ENCODE measurements around the gene CEPT1.
"Not testable (repeated sequence)": the region's sequence is repeated elsewhere in the genome, so short reads cannot be mapped to it uniquely, and the experiment has no call there.

Gene CEPT1

DNA sequence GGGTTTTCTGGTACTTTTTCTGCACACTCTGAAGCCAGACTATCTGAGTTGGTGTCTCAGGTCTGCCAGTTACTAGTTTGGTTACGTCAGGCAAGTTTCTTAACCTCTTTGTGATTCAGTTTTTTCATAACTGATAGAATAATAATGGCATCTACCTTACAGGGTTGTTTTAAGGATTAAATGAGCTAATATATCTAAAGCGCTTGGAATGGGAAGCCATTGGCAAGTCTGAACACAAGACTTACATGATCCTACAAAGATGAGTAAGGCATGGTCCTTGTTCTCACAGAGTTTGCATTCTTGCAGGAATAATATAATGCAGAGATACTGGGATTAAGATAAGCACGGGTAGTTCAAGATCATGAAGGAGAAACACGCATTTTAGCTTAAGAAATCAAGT lies 69.6 kb downstream of the CEPT1 start:
- DNase-seq (ENCODE audit: low read depth in 2 of 2), result no peak

DNA sequence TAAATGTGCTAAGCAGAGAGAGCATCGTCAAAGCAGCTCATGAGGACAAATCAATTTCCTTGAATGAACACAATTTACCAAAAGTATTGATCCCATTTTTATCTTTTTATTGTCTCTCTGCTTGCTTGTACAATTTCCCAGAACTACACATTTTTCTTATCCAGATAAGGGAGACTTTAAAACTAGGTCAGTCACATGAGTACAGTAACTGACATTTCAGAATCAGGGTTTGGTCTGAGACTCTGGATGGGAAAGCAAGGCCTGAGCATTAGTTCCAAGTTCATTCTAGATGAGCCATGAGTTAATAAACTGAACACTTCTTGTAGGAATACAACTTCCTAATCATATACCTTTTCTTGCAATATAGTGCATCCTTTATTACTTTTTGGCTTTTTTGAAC lies 71.9 kb downstream of the CEPT1 start:
- no peak for DNase-seq (ENCODE audit: low read depth in 2 of 2)

DNA sequence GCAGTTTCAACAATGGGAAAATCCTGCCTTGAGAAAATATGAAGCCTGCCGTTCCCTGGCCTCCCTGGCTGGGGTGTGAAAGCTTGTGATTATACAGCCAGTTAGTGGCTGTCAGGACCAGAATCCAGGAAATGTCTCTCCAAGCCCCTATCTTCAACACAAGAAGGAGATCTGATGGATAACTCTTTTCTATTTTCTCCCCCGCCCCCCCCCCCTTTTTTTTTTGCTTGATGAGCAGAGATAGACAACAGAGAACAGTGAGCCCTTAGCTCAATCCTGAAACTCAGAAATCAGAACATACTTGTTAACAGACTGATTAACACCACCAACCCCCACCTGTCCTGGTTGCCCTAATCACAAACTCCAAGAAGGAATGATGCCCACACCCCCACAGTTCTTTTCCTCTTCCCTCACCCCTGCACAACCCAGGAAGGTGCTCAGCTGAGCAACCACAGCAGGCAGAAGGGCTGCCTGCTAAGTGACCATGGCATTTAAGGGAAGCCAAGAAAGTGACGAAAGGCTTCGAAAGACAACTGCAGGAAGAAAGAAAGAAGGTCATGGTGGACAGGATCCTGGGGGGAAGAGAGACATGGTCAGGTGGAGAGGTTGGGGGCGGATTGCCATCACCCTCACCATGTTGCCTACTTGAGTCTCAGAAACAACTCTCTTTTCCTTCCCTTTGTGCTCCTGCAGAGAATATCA lies 72.8 kb downstream of the CEPT1 start:
- DNase-seq (ENCODE audit: low read depth in 2 of 2), result no peak

- no peak for DNase-seq (ENCODE audit: low read depth in 2 of 2)
These were observed 73.4 kb downstream of the CEPT1 start for GRCh38 chr1:111213412-111213811.

DNA sequence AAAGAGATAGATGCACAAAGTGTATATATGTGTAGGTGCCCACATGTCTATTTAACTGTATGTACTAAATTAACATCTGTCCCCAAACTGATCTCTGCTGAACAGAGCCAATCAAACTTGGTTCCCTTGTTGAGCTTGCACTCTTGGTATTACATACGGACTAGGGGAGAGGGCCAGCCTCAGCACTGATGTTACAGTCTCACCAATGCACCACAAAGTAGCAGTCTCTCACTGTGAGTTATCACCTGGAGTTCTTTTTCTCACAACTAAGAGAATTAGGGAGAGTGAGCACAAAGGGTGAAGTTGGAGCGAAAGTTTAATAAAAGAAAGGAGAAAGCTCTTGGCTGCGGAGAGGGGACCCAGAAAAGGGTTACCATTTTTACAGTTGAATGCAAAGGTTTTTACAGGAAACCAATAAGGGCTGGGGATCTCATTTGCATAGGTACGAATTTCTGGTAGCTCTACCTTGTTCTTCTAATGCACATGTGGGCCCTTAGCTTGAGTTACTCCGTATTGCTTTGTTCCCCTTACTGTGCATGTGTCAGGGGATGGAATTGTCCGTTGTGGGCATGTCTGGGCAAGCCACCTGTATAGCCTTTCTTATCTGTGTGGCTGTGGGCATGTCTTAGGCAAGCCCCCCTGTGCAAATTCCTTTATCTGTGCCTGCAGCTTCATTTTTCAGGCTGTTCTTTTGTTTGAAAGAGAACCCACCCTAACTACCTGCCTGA lies 74.2 kb downstream of the CEPT1 start:
- no peak for DNase-seq (ENCODE audit: low read depth in 2 of 2)

DNA sequence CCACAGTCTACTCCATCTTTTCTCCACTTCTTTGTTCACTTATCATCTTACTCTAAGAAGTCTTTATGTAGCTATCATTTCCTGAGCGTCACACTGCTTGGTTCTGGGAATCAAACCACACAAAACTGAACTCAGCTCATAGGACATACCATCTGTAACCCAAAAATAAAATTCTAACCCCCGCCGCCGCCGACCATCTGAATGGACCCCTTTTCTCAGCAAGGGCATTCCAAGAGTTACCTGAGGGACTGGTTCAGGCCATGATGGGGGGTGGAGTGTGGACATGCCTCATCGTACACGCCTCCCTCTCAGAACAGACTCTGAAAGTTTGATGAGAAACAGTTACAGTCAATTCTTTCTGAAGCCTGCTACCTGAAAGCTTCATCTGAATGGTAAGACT lies 74.9 kb downstream of the CEPT1 start:
- no peak for DNase-seq (ENCODE audit: low read depth in 2 of 2)

- not testable (repeated sequence) for DNase-seq (ENCODE audit: low read depth in 2 of 2)
These were observed 75.3 kb downstream of the CEPT1 start for GRCh38 chr1:111215285-111215684.

DNA sequence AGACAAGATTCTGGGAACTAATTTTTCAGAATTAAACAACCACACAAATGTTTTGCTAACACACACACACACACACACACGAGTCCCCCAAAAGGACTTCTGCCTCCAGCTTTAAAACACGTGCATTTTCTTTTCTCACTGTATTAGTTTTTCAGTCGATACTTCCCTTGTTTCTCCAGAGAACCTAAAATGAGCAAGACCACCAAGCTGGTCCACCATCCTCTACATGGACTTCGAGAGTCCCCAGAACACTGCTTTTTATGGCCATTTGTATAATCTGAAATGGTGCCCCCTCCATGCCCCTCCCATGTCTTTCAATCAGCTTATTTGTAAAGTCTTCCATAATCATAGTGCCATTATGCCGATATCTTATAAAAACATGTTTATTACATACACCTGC lies 76.7 kb downstream of the CEPT1 start:
- no peak for DNase-seq (ENCODE audit: low read depth in 2 of 2)

DNA sequence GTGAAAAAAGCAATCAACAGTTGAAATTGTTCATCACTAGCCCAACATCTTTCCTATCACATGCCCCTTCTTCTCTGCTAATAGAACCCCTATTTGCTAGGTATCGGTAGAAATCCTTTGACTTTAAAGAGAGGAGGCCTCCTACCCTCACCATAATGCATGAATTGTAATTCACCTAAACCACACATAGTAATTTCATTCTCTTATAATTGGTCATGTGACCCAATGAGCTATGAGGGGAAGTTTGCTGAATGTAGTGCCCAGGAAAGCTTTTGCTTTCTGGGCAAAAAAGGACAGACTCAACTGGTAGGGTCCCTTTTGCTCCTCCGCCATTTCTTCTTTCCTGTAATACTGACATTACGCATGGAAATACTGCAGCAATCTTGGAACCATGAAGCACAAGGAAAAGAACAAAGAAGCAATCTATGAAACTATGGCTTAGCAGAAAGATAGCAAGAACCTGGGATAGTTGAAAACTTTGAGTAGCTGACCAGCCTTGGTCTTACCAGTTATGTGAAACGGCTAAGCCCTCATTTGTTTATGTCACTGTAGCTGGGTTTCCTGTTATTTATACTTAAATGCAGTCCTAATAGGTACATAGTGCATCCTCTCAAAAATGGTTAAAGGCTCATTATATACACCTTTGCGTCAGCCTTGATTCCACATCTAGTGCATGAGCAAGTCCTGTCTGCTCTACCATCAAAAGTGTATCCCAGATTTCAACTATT lies 77.3 kb downstream of the CEPT1 start:
- no peak for DNase-seq (ENCODE audit: low read depth in 2 of 2)

GRCh38 chr1:111218701-111219556 lies 78.9 kb downstream of the CEPT1 start:
- no peak for DNase-seq (ENCODE audit: low read depth in 2 of 2)

- DNase-seq (ENCODE audit: low read depth in 2 of 2), result peak in 1 of 2 donors; percentile 45
These were observed 79.7 kb downstream of the CEPT1 start for GRCh38 chr1:111219557-111220286.

DNA sequence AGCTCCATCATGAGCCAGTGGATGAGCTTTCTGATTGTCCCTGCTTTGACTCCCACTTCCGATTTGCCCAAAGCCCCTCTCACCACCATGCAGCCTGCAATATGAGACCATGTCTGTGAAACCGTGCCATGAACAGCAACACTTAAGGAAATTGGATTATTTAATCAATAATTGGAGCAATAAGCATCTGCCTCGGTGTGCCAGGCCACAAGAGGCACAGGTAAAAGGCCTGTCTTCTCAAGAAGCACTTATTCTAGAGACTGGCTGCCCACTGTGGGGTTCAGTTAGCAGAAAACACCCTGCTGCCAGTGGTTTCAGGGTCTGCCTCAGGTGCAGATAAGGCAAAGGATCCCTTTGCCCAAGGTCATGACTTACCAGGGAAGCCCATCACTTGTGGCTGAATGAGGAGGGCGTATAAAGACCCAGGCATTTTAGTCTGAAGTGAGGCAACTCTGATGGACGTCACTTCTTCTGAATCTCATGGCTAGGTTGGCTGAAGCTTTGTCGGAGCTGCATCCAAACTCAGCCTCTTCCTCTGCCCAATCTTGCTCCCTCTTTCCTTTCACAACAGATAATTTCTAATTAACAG lies 80.4 kb downstream of the CEPT1 start:
- no peak for DNase-seq (ENCODE audit: low read depth in 2 of 2)

- no peak for DNase-seq (ENCODE audit: low read depth in 2 of 2)
These were observed 81.2 kb downstream of the CEPT1 start for GRCh38 chr1:111221276-111221632.

DNA sequence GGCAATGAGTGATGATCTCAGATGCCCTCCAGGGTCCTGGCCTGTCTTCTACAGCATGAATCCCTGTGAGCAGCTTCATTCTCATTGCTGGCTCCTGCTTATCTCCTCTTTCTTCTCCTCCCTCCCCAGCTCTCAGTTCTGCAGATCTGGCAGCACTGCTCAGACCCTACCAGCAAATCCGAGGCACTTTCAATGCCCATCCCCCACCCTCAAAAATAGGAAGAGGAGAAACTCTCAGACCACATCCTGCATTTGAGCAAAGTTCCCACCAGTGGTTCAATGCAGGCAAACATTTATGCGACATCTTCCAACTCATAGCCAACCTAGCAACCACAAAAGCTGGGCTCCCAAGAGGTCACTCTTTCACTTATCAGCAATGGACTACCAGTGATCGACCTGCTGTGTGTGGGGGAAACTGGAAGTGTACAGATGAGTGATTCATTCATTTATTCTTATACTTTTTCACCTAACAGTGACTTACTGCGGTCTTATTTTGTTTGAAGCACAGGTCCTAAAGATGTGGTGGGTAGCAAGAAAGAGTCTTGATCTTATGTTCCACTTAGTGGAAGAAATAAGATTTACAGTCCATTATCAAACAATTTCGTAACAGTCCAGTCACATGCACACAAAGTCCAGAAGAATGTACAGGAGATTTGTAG lies 81.7 kb downstream of the CEPT1 start:
- DNase-seq (ENCODE audit: low read depth in 2 of 2), result no peak

DNA sequence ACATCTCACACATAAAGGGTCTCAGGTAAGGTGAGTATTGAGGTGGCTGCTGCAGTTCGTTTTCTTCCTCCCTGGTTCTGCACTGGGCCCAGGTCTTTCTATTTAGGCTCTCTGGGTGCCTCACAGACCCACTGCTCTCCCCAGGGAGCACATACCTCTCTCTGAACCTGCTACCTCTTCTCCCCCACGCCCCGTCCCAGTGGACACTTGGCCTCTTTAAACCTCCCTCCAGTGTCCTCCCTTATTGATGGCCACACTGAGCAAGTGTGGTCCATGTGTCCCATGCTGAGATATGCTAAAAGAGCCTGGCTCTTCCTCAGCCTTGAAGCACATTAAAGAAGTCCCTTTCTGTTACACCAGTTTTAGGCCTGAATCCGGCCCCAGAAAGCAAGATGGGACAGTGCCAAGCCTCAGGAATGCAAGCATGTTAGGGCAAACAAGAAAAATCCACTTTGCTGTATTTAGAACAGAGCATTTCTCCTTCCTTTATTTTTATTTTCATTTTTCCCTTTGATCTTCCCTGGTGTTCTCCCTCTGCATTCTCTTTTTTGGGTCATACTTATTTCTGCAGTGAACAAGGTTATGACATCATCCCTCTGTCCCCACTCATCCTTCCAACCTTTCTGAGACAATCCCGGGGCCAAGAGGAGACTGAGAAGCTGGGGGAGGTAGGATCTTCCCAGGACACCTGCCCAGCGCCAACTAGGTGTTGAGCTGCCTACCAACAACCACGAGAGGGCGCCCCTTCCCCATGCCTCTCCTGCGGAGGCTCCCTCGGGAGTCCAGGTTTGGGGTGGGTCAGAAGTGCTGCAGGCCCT lies 82.5 kb downstream of the CEPT1 start:
- DNase-seq (ENCODE audit: low read depth in 2 of 2), result peak; percentile 70 to 73

- DNase-seq (ENCODE audit: low read depth in 2 of 2), result no peak
These were observed 83.2 kb downstream of the CEPT1 start for GRCh38 chr1:111223126-111223685.

DNA sequence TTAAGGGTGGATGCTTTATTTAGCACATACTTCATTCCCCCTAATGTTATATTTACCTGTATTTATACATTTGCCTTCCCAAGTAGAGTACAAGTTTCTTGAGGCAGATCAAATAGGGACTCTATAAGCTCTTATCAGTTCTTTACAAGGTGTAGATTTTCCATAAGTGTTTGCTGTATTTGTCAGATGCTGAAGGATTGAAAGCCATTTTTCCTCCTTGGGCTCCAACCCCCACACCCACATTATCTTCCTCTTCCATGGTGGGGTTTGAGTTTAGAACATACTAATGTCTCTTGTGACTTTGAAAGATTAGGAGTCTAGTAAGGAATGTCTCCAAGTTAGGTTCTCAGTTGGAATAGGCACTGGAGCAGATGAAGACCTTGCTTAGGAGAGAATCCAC lies 85.1 kb downstream of the CEPT1 start:
- no peak for DNase-seq (ENCODE audit: low read depth in 2 of 2)

DNA sequence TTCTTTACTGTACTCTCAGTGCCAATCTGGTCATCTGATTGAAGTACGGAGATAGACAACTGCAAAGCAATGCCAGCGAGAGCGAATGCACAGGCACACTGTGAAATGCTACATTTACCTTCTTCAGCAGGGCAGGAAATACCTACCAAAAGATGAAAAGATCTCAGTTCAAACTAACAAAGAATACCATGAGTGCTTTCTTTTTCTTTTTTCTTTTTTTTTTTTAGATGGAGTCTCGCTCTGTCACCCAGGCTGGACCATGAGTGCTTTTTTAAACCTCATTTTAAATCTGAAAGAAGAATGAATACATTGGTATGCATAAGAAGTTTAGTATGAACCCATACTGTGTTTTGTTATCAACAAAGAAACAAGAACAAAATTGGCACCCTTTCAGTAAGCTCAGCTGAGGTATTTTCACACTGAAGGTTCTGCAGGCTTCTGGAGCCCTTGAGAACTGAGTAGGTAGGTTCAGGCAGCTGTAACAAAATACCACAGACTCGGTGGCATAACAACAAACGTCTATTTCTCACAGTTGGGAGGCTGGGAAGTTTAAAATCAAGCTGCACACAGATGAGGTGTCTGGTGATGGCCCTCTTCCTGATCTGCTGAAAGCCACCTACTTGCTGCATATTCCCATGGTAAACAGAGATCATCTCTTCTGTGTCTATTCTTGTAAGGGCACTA lies 85.8 kb downstream of the CEPT1 start:
- no peak for DNase-seq (ENCODE audit: low read depth in 2 of 2)

DNA sequence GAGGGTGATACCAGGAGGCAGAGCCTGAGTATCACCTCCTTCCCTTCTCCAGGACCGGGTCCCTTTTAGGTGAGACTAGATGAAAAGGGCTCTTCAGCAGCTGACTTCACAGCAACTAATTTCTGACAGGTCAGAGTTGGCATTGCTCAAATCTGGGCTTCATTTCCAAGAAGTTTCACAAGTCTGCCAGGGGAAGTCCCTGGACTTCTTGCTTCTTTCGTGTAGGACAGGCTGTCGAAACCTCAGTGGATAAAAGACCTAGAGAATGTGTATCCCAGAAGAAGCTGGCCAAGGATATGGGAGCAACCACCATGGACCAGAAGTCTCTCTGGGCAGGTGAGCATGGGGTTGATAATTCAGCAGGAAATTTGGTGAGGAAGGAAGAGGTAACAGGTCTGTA lies 87.4 kb downstream of the CEPT1 start, which contains the start of gene CHI3L2:
CHI3L2 (plus strand) TSS at position 280 of the 400 bp plus-strand sequence; CDS start at position 297, 17 bp downstream.
- DNase-seq (ENCODE audit: low read depth in 2 of 2), result no peak
